IgD-negative memory B cell (primary cell): ENCODE measurements around the gene ZNF277. TPM values are rescaled to one million over a fixed set of nuclear protein-coding genes. Genes with fewer than 3 reads are reported as not detected.

Experiments used
- H3K27ac Mint-ChIP-seq, 3 donors: one replicate each; pipeline ENCODE4 v1.8.0; 2020 to 2022; ENCODE audit warnings: mild to moderate bottlenecking in 3 of 3, mixed read lengths in 3 of 3, moderate library complexity in 1 of 3
- H3K27me3 Mint-ChIP-seq: one replicate; pipeline ENCODE4 v1.8.0; 2021; ENCODE audit warnings: mixed read lengths
- H3K36me3 Mint-ChIP-seq: one replicate; pipeline ENCODE4 v1.8.0; 2020; ENCODE audit warnings: mild to moderate bottlenecking, mixed read lengths
- H3K4me1 Mint-ChIP-seq, 3 donors: one replicate each; pipeline ENCODE4 v1.8.0; 2020 to 2022; ENCODE audit warnings: mixed read lengths in 3 of 3, mild to moderate bottlenecking in 1 of 3
- H3K4me3 Mint-ChIP-seq, 4 donors: one replicate each; pipeline ENCODE4 v1.8.0; 2020 to 2022; ENCODE audit warnings: mild to moderate bottlenecking in 4 of 4, mixed read lengths in 4 of 4, moderate library complexity in 3 of 4
- H3K9me3 Mint-ChIP-seq, 3 donors: one replicate each; pipeline ENCODE4 v1.8.0; 2020 to 2021; ENCODE audit warnings: mixed read lengths in 3 of 3, mild to moderate bottlenecking in 1 of 3
- polyA plus RNA-seq: library from polyadenylated mRNA; unstranded; fragments of 300-500 nt; fragmentation: Illumina TruSeq; gene quantifications from one replicate; pipeline ENCODE4 v1.2.3, GENCODE V29; 2021

ZNF277 gene
- polyA plus RNA-seq, 1 donor from 2014 or later, result 16.5 TPM

DNA sequence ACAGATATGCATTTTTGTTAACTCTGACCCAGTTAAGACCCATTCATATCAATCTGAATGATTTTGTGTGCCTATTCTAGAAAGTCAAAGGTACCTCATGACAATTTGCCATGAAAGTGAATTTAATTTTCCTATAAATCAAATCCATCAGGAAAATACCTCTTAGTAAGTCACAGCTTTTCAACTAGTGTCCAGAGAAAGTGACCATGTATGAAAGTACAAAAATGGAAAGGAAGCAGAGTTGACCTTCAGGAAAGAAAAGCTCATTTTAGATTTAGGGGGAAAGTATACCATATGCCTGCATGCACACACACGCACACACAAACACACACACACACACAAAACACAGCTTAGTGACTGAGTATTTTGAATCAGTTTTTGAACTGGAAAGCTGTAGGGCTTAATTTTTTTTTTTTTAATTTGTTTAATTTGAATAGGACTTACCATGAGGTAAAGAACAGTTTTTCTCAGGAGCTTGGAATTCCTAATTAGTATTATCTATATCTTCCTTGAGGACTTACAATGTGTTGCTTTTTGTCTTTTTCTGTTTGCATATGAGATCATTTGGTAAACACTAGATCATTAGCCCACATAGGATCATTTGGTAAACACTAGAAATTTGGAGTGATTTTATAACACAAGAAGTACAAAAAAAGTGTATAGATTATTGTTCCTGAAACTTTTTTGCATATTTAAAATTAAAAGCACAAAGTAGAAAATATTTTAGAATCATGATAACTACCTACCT is 61.6 kb downstream of the ZNF277 start:
- Mint-ChIP-seq H3K27me3 (no peaks in the 10 kb centered on the region), H3K27ac (no peak overlapping the region), H3K4me3 (no peak overlapping the region), H3K36me3 (peaks cover 6% of the 10 kb centered on the region), H3K9me3 (peaks cover 0 to 5% (median 0%) of the 10 kb centered on the region in 3 donors), H3K4me1 (peaks cover 3 to 11% (median 10%) of the 10 kb centered on the region in 3 donors)

DNA sequence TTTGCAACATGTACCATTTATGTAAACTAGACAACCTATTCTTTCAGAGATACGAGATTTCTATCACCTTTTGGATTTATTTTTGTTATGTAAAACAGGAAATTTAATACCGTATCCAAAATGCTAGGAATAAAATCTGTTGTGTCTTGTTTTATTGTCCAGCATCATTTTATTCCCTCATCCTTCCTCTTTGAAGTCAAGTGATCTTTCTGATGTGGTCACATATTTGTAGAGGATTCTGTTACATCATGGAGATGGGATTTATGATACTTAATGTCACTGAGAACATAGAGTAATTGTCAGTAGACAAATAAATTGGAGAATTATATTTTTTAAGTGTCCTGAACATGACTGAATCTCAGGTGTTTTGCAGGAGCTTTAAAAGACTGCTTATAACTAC is 64.7 kb downstream of the ZNF277 start:
- Mint-ChIP-seq H3K9me3 (peaks cover 0 to 5% (median 0%) of the 10 kb centered on the region in 3 donors), H3K4me3 (no peak overlapping the region), H3K36me3 (peaks cover 2% of the 10 kb centered on the region), H3K4me1 (peaks cover 0 to 4% (median 0%) of the 10 kb centered on the region in 3 donors), H3K27ac (no peak overlapping the region), H3K27me3 (no peaks in the 10 kb centered on the region)

- peaks cover 0 to 5% (median 0%) of the 10 kb centered on the region in 3 donors for H3K9me3 Mint-ChIP-seq
- peak overlapping the region in 1 of 4 donors; percentile 47 for H3K4me3 Mint-ChIP-seq
- H3K27ac Mint-ChIP-seq, result no peak overlapping the region
- H3K4me1 Mint-ChIP-seq, result peaks cover 0 to 4% (median 2%) of the 10 kb centered on the region in 3 donors
- H3K27me3 Mint-ChIP-seq, result no peaks in the 10 kb centered on the region
- no peaks in the 10 kb centered on the region for H3K36me3 Mint-ChIP-seq
These were observed 66.5 kb downstream of the ZNF277 start for GRCh38 chr7:112272921-112273561.

- H3K4me1 Mint-ChIP-seq, result peaks cover 8 to 18% (median 12%) of the 10 kb centered on the region in 3 donors
- H3K27me3 Mint-ChIP-seq, result no peaks in the 10 kb centered on the region
- H3K9me3 Mint-ChIP-seq, result no peaks in the 10 kb centered on the region
- H3K36me3 Mint-ChIP-seq, result peaks cover 4% of the 10 kb centered on the region
- H3K4me3 Mint-ChIP-seq, result no peak overlapping the region
- H3K27ac Mint-ChIP-seq, result peak overlapping the region in 1 of 3 donors; percentile 0
These were observed 72.5 kb downstream of the ZNF277 start for GRCh38 chr7:112279042-112279441.

- Mint-ChIP-seq H3K9me3 (no peaks in the 10 kb centered on the region), H3K4me3 (no peak overlapping the region), H3K36me3 (peaks cover 4% of the 10 kb centered on the region), H3K27me3 (no peaks in the 10 kb centered on the region), H3K27ac (no peak overlapping the region), H3K4me1 (peaks cover 8 to 20% (median 15%) of the 10 kb centered on the region in 3 donors)
These were observed 73.8 kb downstream of the ZNF277 start for GRCh38 chr7:112280267-112280666.

DNA sequence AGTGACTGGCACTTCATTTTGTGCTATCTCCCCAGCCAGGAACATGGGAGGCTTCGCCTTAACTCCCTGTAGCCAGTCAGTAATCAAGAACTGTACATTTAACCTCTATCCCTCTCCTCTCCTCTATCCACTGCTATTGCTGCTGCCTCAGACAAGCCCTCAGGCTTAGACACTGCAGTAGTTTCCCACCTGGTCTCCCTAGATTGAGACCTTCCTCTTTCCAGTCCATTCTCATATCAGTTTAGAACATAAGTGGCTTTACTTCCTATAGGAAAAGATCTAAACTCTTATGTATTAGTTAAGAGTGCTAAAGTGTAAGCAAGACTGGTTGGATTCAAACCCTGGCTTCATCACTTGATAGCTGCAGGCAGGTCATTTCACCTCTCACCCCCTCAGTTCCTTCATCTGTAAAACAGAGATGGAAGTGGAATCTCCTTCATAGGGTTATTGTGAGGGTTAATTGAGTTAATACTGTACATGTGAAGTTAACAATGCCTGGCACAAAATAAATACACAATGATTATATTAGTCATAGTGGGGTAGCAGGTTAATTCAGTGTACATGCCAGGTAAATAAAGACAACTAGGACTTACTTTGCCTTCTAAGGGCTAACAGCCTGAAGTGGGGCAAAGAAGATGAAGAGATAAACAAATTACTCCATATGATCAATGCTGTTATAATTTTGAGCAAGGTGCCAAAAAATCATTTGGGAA is 76.1 kb downstream of the ZNF277 start:
- H3K4me1 Mint-ChIP-seq, result peaks cover 11 to 29% (median 23%) of the 10 kb centered on the region in 3 donors
- H3K27ac Mint-ChIP-seq, result no peak overlapping the region
- peaks cover 6% of the 10 kb centered on the region for H3K36me3 Mint-ChIP-seq
- H3K27me3 Mint-ChIP-seq, result no peaks in the 10 kb centered on the region
- H3K9me3 Mint-ChIP-seq, result no peaks in the 10 kb centered on the region
- no peak overlapping the region for H3K4me3 Mint-ChIP-seq

DNA sequence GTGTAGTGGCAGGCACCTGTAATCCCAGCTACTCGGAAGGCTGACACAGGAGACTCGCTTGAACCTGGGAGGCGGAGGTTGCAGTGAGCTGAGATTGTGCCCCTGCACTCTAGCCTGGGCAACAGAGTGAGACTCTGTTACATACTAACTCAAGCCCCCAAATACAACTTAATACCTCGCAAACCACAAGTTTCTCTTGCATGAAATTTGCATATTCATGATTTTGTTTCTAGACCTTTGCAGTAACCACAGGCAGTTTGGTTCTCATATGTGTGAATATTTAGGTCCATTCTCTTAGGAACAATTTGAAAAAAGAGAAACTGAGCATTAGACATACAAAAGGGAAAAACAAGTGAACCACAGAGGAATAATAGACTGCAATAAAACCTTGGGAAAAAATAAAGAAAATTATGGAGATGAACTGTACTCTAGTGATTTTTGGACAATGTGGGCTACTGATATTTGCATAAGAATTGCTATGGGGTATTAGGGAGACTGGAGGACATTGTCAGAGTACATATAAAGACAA is 77.0 kb downstream of the ZNF277 start:
- no peaks in the 10 kb centered on the region for H3K9me3 Mint-ChIP-seq
- no peaks in the 10 kb centered on the region for H3K27me3 Mint-ChIP-seq
- no peak overlapping the region for H3K4me3 Mint-ChIP-seq
- peaks cover 11 to 29% (median 17%) of the 10 kb centered on the region in 3 donors for H3K4me1 Mint-ChIP-seq
- H3K36me3 Mint-ChIP-seq, result peaks cover 8% of the 10 kb centered on the region
- no peak overlapping the region for H3K27ac Mint-ChIP-seq

DNA sequence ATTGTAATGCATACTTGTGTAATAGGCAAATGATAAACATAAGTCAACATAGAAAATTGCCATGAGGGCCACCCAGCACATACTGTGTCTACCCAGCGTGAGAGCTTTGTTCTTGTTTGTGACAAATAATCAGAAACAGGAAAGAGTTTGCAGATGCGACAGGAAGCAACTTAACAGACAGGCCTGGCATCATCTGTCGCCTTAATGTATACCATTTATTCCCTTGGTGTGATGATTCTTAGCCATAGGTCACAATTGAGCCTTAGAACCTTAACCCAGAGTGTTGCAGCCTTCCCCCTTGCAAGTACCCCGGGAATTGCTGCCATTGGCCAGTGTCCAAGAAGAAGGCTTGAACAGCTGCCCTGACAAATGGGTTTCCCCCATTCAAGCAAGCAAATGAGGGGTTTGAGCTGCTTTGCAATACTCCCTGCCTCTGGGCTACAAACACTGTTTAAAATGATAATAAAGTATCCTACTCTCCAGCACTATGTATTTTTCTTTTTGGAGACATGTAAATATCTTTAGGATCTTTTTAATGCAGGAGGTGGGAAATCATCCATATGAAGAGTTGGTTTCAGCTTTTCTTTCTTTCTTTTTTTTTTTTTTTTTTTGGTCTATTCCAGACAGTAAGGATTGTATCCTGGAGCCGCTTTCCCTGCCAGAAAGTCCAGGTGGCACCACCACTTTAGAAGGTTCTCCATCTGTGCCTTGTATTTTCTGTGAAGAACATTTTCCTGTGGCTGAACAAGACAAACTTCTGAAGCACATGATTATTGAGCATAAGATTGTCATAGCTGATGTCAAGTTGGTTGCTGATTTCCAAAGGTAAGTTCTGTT is 80.0 kb downstream of the ZNF277 start:
- Mint-ChIP-seq H3K27ac (no peak overlapping the region), H3K4me3 (peak overlapping the region in 1 of 4 donors; percentile 41), H3K9me3 (no peaks in the 10 kb centered on the region), H3K27me3 (no peaks in the 10 kb centered on the region), H3K36me3 (peaks cover 8% of the 10 kb centered on the region), H3K4me1 (peaks cover 11 to 23% (median 17%) of the 10 kb centered on the region in 3 donors)

GRCh38 chr7:112288301-112288700 is 81.8 kb downstream of the ZNF277 start:
- no peaks in the 10 kb centered on the region for H3K27me3 Mint-ChIP-seq
- H3K27ac Mint-ChIP-seq, result no peak overlapping the region
- H3K4me1 Mint-ChIP-seq, result peaks cover 6 to 16% (median 16%) of the 10 kb centered on the region in 3 donors

DNA sequence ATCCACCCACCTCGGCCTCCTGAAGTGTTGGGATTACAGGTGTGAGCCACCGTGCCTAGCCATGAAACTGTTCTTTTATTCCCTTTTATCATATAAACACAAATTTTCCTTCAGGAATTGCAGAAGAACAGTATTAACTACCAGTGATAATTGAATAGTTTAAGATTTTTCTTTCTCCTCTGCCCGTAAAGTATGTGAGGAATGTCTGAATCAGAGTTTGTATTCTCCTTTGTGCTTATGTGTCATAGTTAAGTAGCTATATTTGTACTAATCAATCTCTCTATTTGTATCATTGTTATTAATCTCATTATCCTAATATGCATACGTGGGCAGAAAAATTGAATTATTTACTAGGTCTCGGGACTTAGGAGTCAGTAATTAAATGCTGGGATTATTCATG is 83.6 kb downstream of the ZNF277 start:
- H3K27ac Mint-ChIP-seq, result no peak overlapping the region
- H3K4me3 Mint-ChIP-seq, result no peak overlapping the region
- no peaks in the 10 kb centered on the region for H3K27me3 Mint-ChIP-seq
- H3K9me3 Mint-ChIP-seq, result no peaks in the 10 kb centered on the region
- peaks cover 4 to 9% (median 8%) of the 10 kb centered on the region in 3 donors for H3K4me1 Mint-ChIP-seq
- peaks cover 15% of the 10 kb centered on the region for H3K36me3 Mint-ChIP-seq

More at GRCh38 chr7:112288301-112288700, 81.8 kb downstream of the ZNF277 start:
- Mint-ChIP-seq H3K36me3 (peaks cover 15% of the 10 kb centered on the region), H3K9me3 (no peaks in the 10 kb centered on the region), H3K4me3 (peak overlapping the region in 1 of 4 donors; percentile 58)

DNA sequence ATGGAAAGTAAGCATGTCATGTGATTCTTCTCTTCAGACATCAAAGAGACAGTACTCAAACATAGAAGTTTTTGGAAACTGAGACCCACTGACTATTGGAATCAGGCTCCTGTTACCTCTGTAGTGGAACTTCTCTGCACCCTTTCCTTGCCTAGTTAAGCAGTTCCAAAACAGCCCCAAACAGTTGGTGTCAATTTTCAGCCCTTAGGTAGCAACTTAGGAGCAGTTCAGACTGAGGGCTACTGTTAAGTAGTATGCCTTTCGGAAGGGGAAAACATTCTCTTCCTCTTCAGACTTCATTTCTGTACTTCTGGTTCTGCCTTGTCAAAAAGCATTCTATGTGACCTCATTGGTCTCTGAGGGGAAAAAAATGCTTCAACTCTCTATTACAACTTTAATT is 85.7 kb downstream of the ZNF277 start:
- Mint-ChIP-seq H3K4me3 (no peak overlapping the region), H3K36me3 (peaks cover 13% of the 10 kb centered on the region), H3K4me1 (no peaks in the 10 kb centered on the region), H3K27me3 (no peaks in the 10 kb centered on the region), H3K9me3 (no peaks in the 10 kb centered on the region), H3K27ac (no peak overlapping the region)

DNA sequence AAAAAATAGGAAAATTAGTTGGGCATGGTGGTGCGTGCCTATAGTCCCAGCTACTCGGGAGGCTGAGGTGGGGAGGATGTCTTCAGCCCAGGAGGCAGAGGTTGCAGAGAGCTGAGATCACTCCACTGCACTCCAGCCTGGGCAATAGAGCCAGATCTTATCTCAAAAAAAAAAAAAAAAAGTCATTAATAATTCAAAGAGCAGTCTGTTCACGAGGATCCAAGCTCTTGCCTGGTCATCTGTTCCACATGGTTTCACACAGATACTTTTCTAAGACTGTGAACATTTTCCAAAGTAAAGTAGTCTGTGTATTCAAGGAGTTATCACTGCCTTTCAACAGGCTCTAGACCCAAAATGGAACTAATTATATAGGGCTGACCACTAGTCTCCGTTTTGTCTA is 86.9 kb downstream of the ZNF277 start:
- H3K4me3 Mint-ChIP-seq, result no peak overlapping the region
- H3K36me3 Mint-ChIP-seq, result peaks cover 14% of the 10 kb centered on the region
- H3K27ac Mint-ChIP-seq, result no peak overlapping the region
- H3K27me3 Mint-ChIP-seq, result no peaks in the 10 kb centered on the region
- no peaks in the 10 kb centered on the region for H3K9me3 Mint-ChIP-seq
- no peaks in the 10 kb centered on the region for H3K4me1 Mint-ChIP-seq

GRCh38 chr7:112296432-112296831 is 89.9 kb downstream of the ZNF277 start:
- H3K9me3 Mint-ChIP-seq, result no peaks in the 10 kb centered on the region
- no peaks in the 10 kb centered on the region for H3K27me3 Mint-ChIP-seq
- H3K27ac Mint-ChIP-seq, result no peak overlapping the region
- no peak overlapping the region for H3K4me3 Mint-ChIP-seq
- peaks cover 11% of the 10 kb centered on the region for H3K36me3 Mint-ChIP-seq
- no peaks in the 10 kb centered on the region for H3K4me1 Mint-ChIP-seq

DNA sequence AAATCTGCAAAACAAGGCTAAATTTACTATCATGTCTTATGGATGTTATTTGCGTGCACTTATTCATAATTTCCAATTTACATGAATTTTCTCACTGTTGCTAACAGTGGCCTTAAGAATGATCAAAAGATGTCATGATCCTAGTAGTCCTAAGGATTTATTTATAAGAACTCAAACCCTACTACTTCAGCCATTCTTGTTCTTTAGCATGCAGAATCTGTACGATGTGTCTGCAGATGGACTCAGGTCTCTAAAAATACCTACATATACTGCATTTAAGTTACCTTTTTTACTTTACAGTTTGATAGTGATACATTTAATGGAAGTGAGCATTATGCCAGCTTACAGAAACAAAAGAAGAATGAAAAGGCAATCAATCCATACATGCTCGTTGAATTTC is 91.2 kb downstream of the ZNF277 start:
- Mint-ChIP-seq H3K9me3 (no peaks in the 10 kb centered on the region), H3K27me3 (no peaks in the 10 kb centered on the region), H3K36me3 (peaks cover 8% of the 10 kb centered on the region)

More for the DNA sequence above, 91.2 kb downstream of the ZNF277 start:
- H3K4me1 Mint-ChIP-seq, result peaks cover 3 to 5% (median 4%) of the 10 kb centered on the region in 3 donors
- no peak overlapping the region for H3K27ac Mint-ChIP-seq
- H3K4me3 Mint-ChIP-seq, result no peak overlapping the region
